ENCODE results near the gene MANF.

GRCh38 chr3:51355891-51356578 lies 29.1 kb upstream of the MANF start:
- TF ChIP-seq CTCF (IDR thresholded peaks at IDR 0.05) (no peak), POLR2A (IDR thresholded peaks at IDR 0.05) (no peak), EP300 (IDR thresholded peaks at IDR 0.05) (no peak)

Measured in ovary (tissue), 3 donors.